Endothelial cell of umbilical vein (primary cell): Measurements from ENCODE around the gene CMC1. TPM values are rescaled to one million over a fixed set of nuclear protein-coding genes. Genes with fewer than 3 reads are reported as not detected.

Experiments used
- BruUV-seq: library from RNA; stranded (reverse); fragments of 400-500 nt; replicated peaks from 2 replicates; lab custom pipeline; 2021; lab: Mats Ljungman, UMichigan
- CTCF ChIA-PET: fragments of 300-600, 350-600 bp; sonication (Branson Sonifier 250); formaldehyde crosslinking; loops from one replicate; lab custom pipeline; 2021; ENCODE audit warnings: antibody characterized with exemption, inconsistent platforms; lab: Charles Lee
- POLR2A ChIA-PET: fragments of 300-600, 350-600 bp; sonication (Branson Sonifier 250); formaldehyde crosslinking; loops from one replicate; lab custom pipeline; 2021; ENCODE audit warnings: antibody characterized with exemption, inconsistent platforms; lab: Charles Lee
- DNase-seq: peaks from one replicate; pipeline ENCODE4 v3.0.0-alpha.2; 2011; ENCODE audit warnings: low read depth, low spot score
- FAIRE-seq: peaks from 2 replicates; lab custom pipeline; 2011; peaks lifted over from hg19 to GRCh38; lab: Jason Lieb, UNC
- H2AFZ ChIP-seq: 2 replicates; pipeline ENCODE4 v1.6.0; 2012; ENCODE audit warnings: low read depth, low read length, control low read depth, inconsistent platforms
- H3K27ac ChIP-seq: 2 replicates; pipeline ENCODE4 v1.5.1; 2011; ENCODE audit warnings: low read depth, mild to moderate bottlenecking, control low read depth, low read length, moderate library complexity; ENCODE audit not compliant: insufficient read depth
- H3K27me3 ChIP-seq, 2 experiments: 2 replicates each; pipeline versions ENCODE4 v1.6.0 to v1.6.1; 2011; ENCODE audit warnings: low read length in 2 of 2, mixed read lengths in 1 of 2; ENCODE audit not compliant: control insufficient read depth in 2 of 2, insufficient read depth in 2 of 2
- H3K36me3 ChIP-seq, 2 experiments: 2 replicates in 1 of 2; 3 replicates in 1 of 2; pipeline ENCODE4 v1.5.1; 2011; ENCODE audit warnings: low read length in 2 of 2, mild to moderate bottlenecking in 1 of 2, moderate library complexity in 1 of 2; ENCODE audit not compliant: control insufficient read depth in 2 of 2, insufficient read depth in 2 of 2; ENCODE audit errors: extremely low read depth in 1 of 2
- H3K4me1 ChIP-seq: 3 replicates; pipeline ENCODE4 v1.5.1; 2011; ENCODE audit warnings: mild to moderate bottlenecking, low read length; ENCODE audit not compliant: control insufficient read depth, insufficient read depth; ENCODE audit errors: extremely low read depth
- H3K4me2 ChIP-seq: 2 replicates; pipeline ENCODE4 v1.6.1; 2011; ENCODE audit warnings: low read length, control low read depth, mixed read lengths; ENCODE audit not compliant: insufficient read depth
- H3K4me3 ChIP-seq, 3 experiments: fragments of 200-600 bp in 1 of 3; sonication (generic), shearing (Covaris generic) in 1 of 3; replicated peaks in 1 of 3; 2 replicates each; pipeline ENCODE4 v1.5.1; 2011 to 2016; ENCODE audit warnings: control low read depth in 3 of 3, low read length in 3 of 3, mild to moderate bottlenecking in 2 of 3, inconsistent platforms in 1 of 3, low read depth in 1 of 3, moderate library complexity in 1 of 3; ENCODE audit not compliant: insufficient read depth in 1 of 3
- H3K79me2 ChIP-seq: 2 replicates; pipeline ENCODE4 v1.6.0; 2012; ENCODE audit warnings: low read length, inconsistent platforms; ENCODE audit not compliant: control insufficient read depth, insufficient read depth
- H3K9ac ChIP-seq: replicated peaks from 2 replicates; pipeline ENCODE3; 2011; ENCODE audit warnings: low read length, control low read depth; ENCODE audit not compliant: insufficient read depth; ENCODE audit errors: extremely low read depth
- H3K9me1 ChIP-seq: replicated peaks from 3 replicates; pipeline ENCODE4 v1.6.0; 2011; ENCODE audit warnings: mild to moderate bottlenecking, low read length; ENCODE audit not compliant: control insufficient read depth, insufficient read depth; ENCODE audit errors: extremely low read depth
- H3K9me3 ChIP-seq: replicated peaks from 2 replicates; pipeline ENCODE4 v1.5.1; 2012; ENCODE audit warnings: low read length, inconsistent platforms; ENCODE audit not compliant: control insufficient read depth, insufficient read depth
- H4K20me1 ChIP-seq: replicated peaks from 2 replicates; pipeline ENCODE3; 2011; ENCODE audit warnings: mild to moderate bottlenecking, low read length; ENCODE audit not compliant: control insufficient read depth, insufficient read depth; ENCODE audit errors: extremely low read depth
- EZH2 ChIP-seq: IDR thresholded peaks from 2 replicates; pipeline ENCODE4 v1.6.1; 2012; ENCODE audit warnings: borderline replicate concordance, low read depth, mild to moderate bottlenecking, moderate library complexity, low read length, inconsistent platforms; ENCODE audit not compliant: severe bottlenecking
- FOS ChIP-seq: IDR thresholded peaks from 2 replicates; pipeline ENCODE4 v1.6.1; 2011; ENCODE audit warnings: mild to moderate bottlenecking, low read length, moderate library complexity, borderline replicate concordance; ENCODE audit not compliant: insufficient read depth
- GATA2 ChIP-seq: IDR thresholded peaks from 2 replicates; pipeline ENCODE4 v1.7.0; 2011; ENCODE audit warnings: low read depth, mild to moderate bottlenecking, moderate library complexity, mixed read lengths, low read length; ENCODE audit not compliant: insufficient read length, insufficient read depth
- JUN ChIP-seq: IDR thresholded peaks from 2 replicates; pipeline ENCODE4 v1.6.1; 2011; ENCODE audit warnings: borderline replicate concordance, low read depth; ENCODE audit not compliant: insufficient read length, insufficient read depth
- MAX ChIP-seq: IDR thresholded peaks from 2 replicates; pipeline ENCODE4 v1.6.1; 2011; ENCODE audit not compliant: insufficient read depth, insufficient read length
- MYC ChIP-seq: IDR thresholded peaks from one replicate; pipeline ENCODE4 v1.6.1; 2011; ENCODE audit warnings: mild to moderate bottlenecking, low read depth, low read length
- POLR2A ChIP-seq: IDR thresholded peaks from 2 replicates; pipeline ENCODE4 v1.6.1; 2012; ENCODE audit warnings: low read depth, mild to moderate bottlenecking, control low read depth, low read length
- POLR2AphosphoS5 ChIP-seq: IDR thresholded peaks from 2 replicates; pipeline ENCODE4 v1.6.1; 2012; ENCODE audit warnings: low read depth, mild to moderate bottlenecking, control low read depth, low read length, moderate library complexity; ENCODE audit not compliant: insufficient read depth
- dilution Hi-C: fragments of 300-500 bp; cut with MboI; formaldehyde crosslinking; loops from one replicate; pipeline ENCODE4 v1.15.0; 2019; ENCODE audit warnings: low sequenced_read_pairs; ENCODE audit not compliant: extremely low pct_ligation_motif_present
- intact Hi-C: fragments of 100-400 bp; cut with micrococcal nuclease; formaldehyde crosslinking; loops from one replicate; pipeline ENCODE4 v1.10.0; 2022
- polyA plus RNA-seq, 4 experiments: library from polyadenylated mRNA; depleted of rRNA in 3 of 4; stranded (reverse) in 3 of 4; unstranded in 1 of 4; fragments of >200 nt; gene quantifications; 2 replicates each; pipeline versions ENCODE4 v1.2.1 to v1.2.3, GENCODE V29; 2011 to 2012; ENCODE audit warnings: missing spikeins in 1 of 4
- total RNA-seq: library from RNA; stranded (reverse); gene quantifications from 2 replicates; pipeline ENCODE4 v1.2.3, GENCODE V29; 2021
- TF ChIP-seq, protein P1 (sequence below), 2 donors: IDR thresholded peaks; 1 replicate in 1 of 2; 2 replicates in 1 of 2; pipeline ENCODE4 v1.5.1; 2011; ENCODE audit warnings: low read length in 2 of 2, mild to moderate bottlenecking in 2 of 2, moderate library complexity in 2 of 2, control low read depth in 1 of 2, inconsistent platforms in 1 of 2, low read depth in 1 of 2; ENCODE audit not compliant: insufficient read depth in 1 of 2; ENCODE audit errors: extremely low read depth in 1 of 2

Gene CMC1
- total and polyA plus RNA-seq, 2 donors (not counting 3 experiments of a cell fraction or from before 2014, with no cell fraction given) = 13.1 to 18.6 TPM

GRCh38 chr3:28234454-28234853, 7.0 kb upstream of the CMC1 start:
- Histone ChIP-seq H3K27ac (no peak overlapping the region), H3K9me1 (no peaks in the 10 kb centered on the region), H3K79me2 (no peaks in the 10 kb centered on the region), H3K9me3 (no peaks in the 10 kb centered on the region), H3K27me3 (peaks cover 2 to 10% of the 10 kb centered on the region in 2 experiments), H4K20me1 (no peaks in the 10 kb centered on the region), H3K36me3 (no peaks in the 10 kb centered on the region), H3K9ac (no peak overlapping the region), H3K4me2 (no peak overlapping the region), H2AFZ (no peak overlapping the region), H3K4me3 (no peak overlapping the region), H3K4me1 (no peaks in the 10 kb centered on the region)
- intact Hi-C loops (no loop called here), dilution Hi-C loops (no loop called here)
- TF ChIP-seq MAX (no peak), EZH2 (no peak), GATA2 (no peak), POLR2A (no peak), FOS (no peak), JUN (no peak), MYC (no peak), POLR2AphosphoS5 (no peak)
- TF ChIP-seq, protein P1, sequence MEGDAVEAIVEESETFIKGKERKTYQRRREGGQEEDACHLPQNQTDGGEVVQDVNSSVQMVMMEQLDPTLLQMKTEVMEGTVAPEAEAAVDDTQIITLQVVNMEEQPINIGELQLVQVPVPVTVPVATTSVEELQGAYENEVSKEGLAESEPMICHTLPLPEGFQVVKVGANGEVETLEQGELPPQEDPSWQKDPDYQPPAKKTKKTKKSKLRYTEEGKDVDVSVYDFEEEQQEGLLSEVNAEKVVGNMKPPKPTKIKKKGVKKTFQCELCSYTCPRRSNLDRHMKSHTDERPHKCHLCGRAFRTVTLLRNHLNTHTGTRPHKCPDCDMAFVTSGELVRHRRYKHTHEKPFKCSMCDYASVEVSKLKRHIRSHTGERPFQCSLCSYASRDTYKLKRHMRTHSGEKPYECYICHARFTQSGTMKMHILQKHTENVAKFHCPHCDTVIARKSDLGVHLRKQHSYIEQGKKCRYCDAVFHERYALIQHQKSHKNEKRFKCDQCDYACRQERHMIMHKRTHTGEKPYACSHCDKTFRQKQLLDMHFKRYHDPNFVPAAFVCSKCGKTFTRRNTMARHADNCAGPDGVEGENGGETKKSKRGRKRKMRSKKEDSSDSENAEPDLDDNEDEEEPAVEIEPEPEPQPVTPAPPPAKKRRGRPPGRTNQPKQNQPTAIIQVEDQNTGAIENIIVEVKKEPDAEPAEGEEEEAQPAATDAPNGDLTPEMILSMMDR (IDR thresholded peaks at IDR 0.05; ENCODE audit: extremely low read depth in 1 of 2, insufficient read depth in 1 of 2, low read depth in 1 of 2, low read length in 2 of 2) = no peak
- POLR2A ChIA-PET = no interaction called here
- BruUV-seq = no TSS peak
- DNase-seq (no peak), FAIRE-seq (no peak)
- CTCF ChIA-PET = no interaction called here
